Nephron (organoid): ENCODE results near the gene WDR64.
A peak's percentile ranks its signal among the peaks of the same experiment; 100 is the strongest.

Experiments
- H3K27ac Mint-ChIP-seq, 3 experiments: 2 replicates each; pipeline ENCODE4 v1.8.0; 2020; ENCODE audit warnings: mixed read lengths in 3 of 3, mild to moderate bottlenecking in 2 of 3, moderate library complexity in 1 of 3
- H3K27me3 Mint-ChIP-seq: 2 replicates; pipeline ENCODE4 v1.8.0; 2021; ENCODE audit warnings: low read depth, mild to moderate bottlenecking, moderate library complexity, mixed read lengths
- H3K36me3 Mint-ChIP-seq: 2 replicates; pipeline ENCODE4 v1.8.0; 2020; ENCODE audit warnings: low read depth, mixed read lengths
- H3K4me1 Mint-ChIP-seq: 2 replicates; pipeline ENCODE4 v1.8.0; 2020; ENCODE audit warnings: mixed read lengths
- H3K4me3 Mint-ChIP-seq, 3 experiments: 2 replicates each; pipeline ENCODE4 v1.8.0; 2020; ENCODE audit warnings: mild to moderate bottlenecking in 3 of 3, mixed read lengths in 3 of 3, moderate library complexity in 2 of 3
- H3K9me3 Mint-ChIP-seq: 2 replicates; pipeline ENCODE4 v1.8.0; 2020; ENCODE audit warnings: mixed read lengths
- CTCF ChIP-seq, 3 experiments: fragments of 200-600 bp; sonication (generic); IDR thresholded peaks; one replicate each; pipeline ENCODE4 v1.5.0; 2021; ENCODE audit warnings: antibody characterized with exemption in 3 of 3; ENCODE audit not compliant: unreplicated experiment in 3 of 3

The WDR64 gene

GRCh38 chr1:241608379-241609033 is 43.6 kb upstream of the WDR64 start:
- no peak overlapping the region for H3K27ac Mint-ChIP-seq
- H3K4me1 Mint-ChIP-seq: no peaks in the 10 kb centered on the region
- H3K9me3 Mint-ChIP-seq: no peaks in the 10 kb centered on the region
- TF ChIP-seq CTCF (IDR thresholded peaks at IDR 0.05; ENCODE audit: unreplicated experiment in 3 of 3): no peak
- no peak overlapping the region for H3K4me3 Mint-ChIP-seq
- H3K27me3 Mint-ChIP-seq: peaks cover 7% of the 10 kb centered on the region
- peaks cover 1% of the 10 kb centered on the region for H3K36me3 Mint-ChIP-seq

- Mint-ChIP-seq H3K27ac (no peak overlapping the region), H3K27me3 (peaks cover 7% of the 10 kb centered on the region), H3K4me1 (no peaks in the 10 kb centered on the region), H3K36me3 (no peaks in the 10 kb centered on the region), H3K9me3 (no peaks in the 10 kb centered on the region), H3K4me3 (no peak overlapping the region)
- TF ChIP-seq CTCF (IDR thresholded peaks at IDR 0.05; ENCODE audit: unreplicated experiment in 3 of 3): no peak
Observed at GRCh38 chr1:241610056-241610815, 41.8 kb upstream of the WDR64 start.

GRCh38 chr1:241611063-241611462 is 41.0 kb upstream of the WDR64 start:
- Mint-ChIP-seq H3K36me3 (no peaks in the 10 kb centered on the region), H3K4me1 (no peaks in the 10 kb centered on the region), H3K27me3 (peaks cover 4% of the 10 kb centered on the region), H3K27ac (no peak overlapping the region), H3K4me3 (no peak overlapping the region), H3K9me3 (no peaks in the 10 kb centered on the region)
- TF ChIP-seq CTCF (IDR thresholded peaks at IDR 0.05; ENCODE audit: unreplicated experiment in 3 of 3): peak; percentile 56 to 77 (median 69)

- no peak overlapping the region for H3K27ac Mint-ChIP-seq
- H3K27me3 Mint-ChIP-seq: peaks cover 4% of the 10 kb centered on the region
- no peaks in the 10 kb centered on the region for H3K9me3 Mint-ChIP-seq
- no peaks in the 10 kb centered on the region for H3K36me3 Mint-ChIP-seq
- no peak for TF ChIP-seq CTCF (IDR thresholded peaks at IDR 0.05; ENCODE audit: unreplicated experiment in 3 of 3)
- H3K4me3 Mint-ChIP-seq: no peak overlapping the region
- no peaks in the 10 kb centered on the region for H3K4me1 Mint-ChIP-seq
Observed at GRCh38 chr1:241611736-241612135, 40.3 kb upstream of the WDR64 start.

- Mint-ChIP-seq H3K9me3 (no peaks in the 10 kb centered on the region), H3K27me3 (peaks cover 4% of the 10 kb centered on the region), H3K4me3 (no peak overlapping the region), H3K36me3 (no peaks in the 10 kb centered on the region), H3K27ac (no peak overlapping the region), H3K4me1 (no peaks in the 10 kb centered on the region)
- no peak for TF ChIP-seq CTCF (IDR thresholded peaks at IDR 0.05; ENCODE audit: unreplicated experiment in 3 of 3)
Observed at GRCh38 chr1:241612533-241613477, 39.3 kb upstream of the WDR64 start.
